ENCODE data around the gene DUS1L.

DNA sequence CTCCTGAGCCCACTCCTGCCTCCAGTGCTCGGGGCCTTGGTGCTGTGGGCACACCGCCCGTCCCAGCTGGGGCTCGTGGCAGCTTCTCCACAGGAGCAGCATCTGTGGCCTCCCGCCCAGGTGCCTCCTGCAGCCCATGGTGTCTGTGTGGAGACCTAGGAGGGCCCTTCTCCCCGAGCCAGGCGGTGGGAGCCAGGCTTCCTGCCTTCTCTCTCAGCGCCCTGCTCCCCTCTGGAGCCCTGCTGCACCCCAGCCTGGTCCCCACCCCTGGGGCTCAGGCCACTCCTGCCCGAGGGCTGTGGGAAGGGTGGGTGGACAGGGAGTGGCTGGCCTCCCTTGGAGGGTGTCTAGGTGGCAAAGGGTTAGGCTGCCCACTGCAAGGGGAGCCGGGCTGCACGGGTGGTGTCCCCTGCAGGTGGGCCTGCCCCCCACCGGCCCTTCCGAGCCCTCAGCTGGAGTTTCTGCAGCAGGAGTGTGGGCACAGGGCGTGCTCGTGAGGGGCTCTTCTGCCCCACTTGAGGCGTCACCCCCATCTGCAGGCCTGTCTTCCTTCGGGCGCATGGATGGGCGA is 53.9 kb downstream of the DUS1L start:
- TF ChIP-seq POLR2AphosphoS5 (IDR thresholded peaks at IDR 0.05; ENCODE audit: low read depth), result no peak
- TF ChIP-seq, protein P1, sequence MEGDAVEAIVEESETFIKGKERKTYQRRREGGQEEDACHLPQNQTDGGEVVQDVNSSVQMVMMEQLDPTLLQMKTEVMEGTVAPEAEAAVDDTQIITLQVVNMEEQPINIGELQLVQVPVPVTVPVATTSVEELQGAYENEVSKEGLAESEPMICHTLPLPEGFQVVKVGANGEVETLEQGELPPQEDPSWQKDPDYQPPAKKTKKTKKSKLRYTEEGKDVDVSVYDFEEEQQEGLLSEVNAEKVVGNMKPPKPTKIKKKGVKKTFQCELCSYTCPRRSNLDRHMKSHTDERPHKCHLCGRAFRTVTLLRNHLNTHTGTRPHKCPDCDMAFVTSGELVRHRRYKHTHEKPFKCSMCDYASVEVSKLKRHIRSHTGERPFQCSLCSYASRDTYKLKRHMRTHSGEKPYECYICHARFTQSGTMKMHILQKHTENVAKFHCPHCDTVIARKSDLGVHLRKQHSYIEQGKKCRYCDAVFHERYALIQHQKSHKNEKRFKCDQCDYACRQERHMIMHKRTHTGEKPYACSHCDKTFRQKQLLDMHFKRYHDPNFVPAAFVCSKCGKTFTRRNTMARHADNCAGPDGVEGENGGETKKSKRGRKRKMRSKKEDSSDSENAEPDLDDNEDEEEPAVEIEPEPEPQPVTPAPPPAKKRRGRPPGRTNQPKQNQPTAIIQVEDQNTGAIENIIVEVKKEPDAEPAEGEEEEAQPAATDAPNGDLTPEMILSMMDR (conservative IDR thresholded peaks at IDR 0.05; ENCODE audit: low read depth in 2 of 2), result no peak
- no peak for TF ChIP-seq EZH2phosphoT487 (IDR thresholded peaks at IDR 0.05; ENCODE audit: unreplicated experiment)
- TF ChIP-seq EZH2 (IDR thresholded peaks at IDR 0.05; ENCODE audit: low read depth, unreplicated experiment), result no peak
- no peak for TF ChIP-seq CREB1 (CRISPR knock-in tag; IDR thresholded peaks at IDR 0.05; ENCODE audit: low read depth)
- TF ChIP-seq, protein P2, sequence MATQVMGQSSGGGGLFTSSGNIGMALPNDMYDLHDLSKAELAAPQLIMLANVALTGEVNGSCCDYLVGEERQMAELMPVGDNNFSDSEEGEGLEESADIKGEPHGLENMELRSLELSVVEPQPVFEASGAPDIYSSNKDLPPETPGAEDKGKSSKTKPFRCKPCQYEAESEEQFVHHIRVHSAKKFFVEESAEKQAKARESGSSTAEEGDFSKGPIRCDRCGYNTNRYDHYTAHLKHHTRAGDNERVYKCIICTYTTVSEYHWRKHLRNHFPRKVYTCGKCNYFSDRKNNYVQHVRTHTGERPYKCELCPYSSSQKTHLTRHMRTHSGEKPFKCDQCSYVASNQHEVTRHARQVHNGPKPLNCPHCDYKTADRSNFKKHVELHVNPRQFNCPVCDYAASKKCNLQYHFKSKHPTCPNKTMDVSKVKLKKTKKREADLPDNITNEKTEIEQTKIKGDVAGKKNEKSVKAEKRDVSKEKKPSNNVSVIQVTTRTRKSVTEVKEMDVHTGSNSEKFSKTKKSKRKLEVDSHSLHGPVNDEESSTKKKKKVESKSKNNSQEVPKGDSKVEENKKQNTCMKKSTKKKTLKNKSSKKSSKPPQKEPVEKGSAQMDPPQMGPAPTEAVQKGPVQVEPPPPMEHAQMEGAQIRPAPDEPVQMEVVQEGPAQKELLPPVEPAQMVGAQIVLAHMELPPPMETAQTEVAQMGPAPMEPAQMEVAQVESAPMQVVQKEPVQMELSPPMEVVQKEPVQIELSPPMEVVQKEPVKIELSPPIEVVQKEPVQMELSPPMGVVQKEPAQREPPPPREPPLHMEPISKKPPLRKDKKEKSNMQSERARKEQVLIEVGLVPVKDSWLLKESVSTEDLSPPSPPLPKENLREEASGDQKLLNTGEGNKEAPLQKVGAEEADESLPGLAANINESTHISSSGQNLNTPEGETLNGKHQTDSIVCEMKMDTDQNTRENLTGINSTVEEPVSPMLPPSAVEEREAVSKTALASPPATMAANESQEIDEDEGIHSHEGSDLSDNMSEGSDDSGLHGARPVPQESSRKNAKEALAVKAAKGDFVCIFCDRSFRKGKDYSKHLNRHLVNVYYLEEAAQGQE (IDR thresholded peaks at IDR 0.05; ENCODE audit: unreplicated experiment), result no peak
- TF ChIP-seq ETS1 (IDR thresholded peaks at IDR 0.05), result no peak
- no peak for TF ChIP-seq JUNB (IDR thresholded peaks at IDR 0.05; ENCODE audit: unreplicated experiment)
- TF ChIP-seq, protein P3, sequence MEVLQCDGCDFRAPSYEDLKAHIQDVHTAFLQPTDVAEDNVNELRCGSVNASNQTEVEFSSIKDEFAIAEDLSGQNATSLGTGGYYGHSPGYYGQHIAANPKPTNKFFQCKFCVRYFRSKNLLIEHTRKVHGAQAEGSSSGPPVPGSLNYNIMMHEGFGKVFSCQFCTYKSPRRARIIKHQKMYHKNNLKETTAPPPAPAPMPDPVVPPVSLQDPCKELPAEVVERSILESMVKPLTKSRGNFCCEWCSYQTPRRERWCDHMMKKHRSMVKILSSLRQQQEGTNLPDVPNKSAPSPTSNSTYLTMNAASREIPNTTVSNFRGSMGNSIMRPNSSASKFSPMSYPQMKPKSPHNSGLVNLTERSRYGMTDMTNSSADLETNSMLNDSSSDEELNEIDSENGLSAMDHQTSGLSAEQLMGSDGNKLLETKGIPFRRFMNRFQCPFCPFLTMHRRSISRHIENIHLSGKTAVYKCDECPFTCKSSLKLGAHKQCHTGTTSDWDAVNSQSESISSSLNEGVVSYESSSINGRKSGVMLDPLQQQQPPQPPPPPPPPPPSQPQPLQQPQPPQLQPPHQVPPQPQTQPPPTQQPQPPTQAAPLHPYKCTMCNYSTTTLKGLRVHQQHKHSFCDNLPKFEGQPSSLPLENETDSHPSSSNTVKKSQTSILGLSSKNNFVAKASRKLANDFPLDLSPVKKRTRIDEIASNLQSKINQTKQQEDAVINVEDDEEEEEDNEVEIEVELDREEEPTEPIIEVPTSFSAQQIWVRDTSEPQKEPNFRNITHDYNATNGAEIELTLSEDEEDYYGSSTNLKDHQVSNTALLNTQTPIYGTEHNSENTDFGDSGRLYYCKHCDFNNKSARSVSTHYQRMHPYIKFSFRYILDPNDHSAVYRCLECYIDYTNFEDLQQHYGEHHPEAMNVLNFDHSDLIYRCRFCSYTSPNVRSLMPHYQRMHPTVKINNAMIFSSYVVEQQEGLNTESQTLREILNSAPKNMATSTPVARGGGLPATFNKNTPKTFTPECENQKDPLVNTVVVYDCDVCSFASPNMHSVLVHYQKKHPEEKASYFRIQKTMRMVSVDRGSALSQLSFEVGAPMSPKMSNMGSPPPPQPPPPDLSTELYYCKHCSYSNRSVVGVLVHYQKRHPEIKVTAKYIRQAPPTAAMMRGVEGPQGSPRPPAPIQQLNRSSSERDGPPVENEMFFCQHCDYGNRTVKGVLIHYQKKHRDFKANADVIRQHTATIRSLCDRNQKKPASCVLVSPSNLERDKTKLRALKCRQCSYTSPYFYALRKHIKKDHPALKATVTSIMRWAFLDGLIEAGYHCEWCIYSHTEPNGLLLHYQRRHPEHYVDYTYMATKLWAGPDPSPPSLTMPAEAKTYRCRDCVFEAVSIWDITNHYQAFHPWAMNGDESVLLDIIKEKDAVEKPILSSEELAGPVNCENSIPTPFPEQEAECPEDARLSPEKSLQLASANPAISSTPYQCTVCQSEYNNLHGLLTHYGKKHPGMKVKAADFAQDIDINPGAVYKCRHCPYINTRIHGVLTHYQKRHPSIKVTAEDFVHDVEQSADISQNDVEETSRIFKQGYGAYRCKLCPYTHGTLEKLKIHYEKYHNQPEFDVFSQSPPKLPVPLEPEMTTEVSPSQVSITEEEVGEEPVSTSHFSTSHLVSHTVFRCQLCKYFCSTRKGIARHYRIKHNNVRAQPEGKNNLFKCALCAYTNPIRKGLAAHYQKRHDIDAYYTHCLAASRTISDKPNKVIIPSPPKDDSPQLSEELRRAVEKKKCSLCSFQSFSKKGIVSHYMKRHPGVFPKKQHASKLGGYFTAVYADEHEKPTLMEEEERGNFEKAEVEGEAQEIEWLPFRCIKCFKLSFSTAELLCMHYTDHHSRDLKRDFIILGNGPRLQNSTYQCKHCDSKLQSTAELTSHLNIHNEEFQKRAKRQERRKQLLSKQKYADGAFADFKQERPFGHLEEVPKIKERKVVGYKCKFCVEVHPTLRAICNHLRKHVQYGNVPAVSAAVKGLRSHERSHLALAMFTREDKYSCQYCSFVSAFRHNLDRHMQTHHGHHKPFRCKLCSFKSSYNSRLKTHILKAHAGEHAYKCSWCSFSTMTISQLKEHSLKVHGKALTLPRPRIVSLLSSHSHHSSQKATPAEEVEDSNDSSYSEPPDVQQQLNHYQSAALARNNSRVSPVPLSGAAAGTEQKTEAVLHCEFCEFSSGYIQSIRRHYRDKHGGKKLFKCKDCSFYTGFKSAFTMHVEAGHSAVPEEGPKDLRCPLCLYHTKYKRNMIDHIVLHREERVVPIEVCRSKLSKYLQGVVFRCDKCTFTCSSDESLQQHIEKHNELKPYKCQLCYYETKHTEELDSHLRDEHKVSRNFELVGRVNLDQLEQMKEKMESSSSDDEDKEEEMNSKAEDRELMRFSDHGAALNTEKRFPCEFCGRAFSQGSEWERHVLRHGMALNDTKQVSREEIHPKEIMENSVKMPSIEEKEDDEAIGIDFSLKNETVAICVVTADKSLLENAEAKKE (CRISPR knock-in tag; IDR thresholded peaks at IDR 0.05), result no peak

Measured in GM23338 (cell line).